Measurements from ENCODE around the gene AADACL4.
"Not testable (repeated sequence)": the region's sequence is repeated elsewhere in the genome, so short reads cannot be mapped to it uniquely, and the experiment has no call there.

Gene AADACL4

GRCh38 chr1:12629511-12629956, 14.4 kb upstream of the AADACL4 start:
- DNase-seq (ENCODE audit: low read depth in 2 of 2), result no peak

DNA sequence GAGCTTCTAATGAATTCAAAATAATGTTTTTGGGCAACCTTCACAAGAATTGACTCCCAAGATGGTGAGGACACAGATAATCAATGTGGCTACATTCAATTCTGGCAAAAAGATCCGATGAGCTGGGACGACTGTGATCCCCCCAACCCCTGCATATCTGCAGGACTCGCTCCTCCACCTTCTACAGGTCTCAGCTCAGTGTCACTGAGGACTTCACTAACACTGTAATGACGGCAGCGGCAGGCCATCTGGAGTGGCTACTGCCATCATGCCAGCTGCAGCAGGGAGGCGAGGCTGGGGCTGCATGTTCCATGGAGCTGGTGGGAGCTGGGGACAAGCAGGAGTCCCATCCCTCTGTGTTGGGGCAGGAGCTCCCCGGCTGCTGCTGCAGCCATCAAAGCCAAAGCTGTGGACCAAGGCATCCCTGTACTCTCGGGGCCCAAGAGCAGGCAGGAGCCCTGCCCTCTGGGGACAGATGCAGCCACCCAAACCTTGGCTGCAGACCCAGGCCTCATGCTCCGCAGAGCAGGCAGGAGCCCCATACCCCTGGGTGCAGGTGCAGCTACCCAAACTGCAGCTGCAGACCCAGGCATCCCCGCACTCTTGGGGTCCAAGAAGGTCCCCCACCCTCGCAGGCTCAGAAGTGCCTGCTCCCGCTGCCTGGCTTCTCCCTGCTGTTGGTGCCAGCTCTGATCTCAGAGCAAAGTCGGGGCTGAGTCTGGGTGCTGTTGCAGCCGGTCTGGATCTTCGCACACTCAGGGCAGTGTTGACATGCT, 13.7 kb upstream of the AADACL4 start:
- no peak for DNase-seq (ENCODE audit: low read depth in 2 of 2)

- no peak for DNase-seq (ENCODE audit: low read depth in 2 of 2)
Observed at GRCh38 chr1:12630946-12631530, 12.8 kb upstream of the AADACL4 start.

DNA sequence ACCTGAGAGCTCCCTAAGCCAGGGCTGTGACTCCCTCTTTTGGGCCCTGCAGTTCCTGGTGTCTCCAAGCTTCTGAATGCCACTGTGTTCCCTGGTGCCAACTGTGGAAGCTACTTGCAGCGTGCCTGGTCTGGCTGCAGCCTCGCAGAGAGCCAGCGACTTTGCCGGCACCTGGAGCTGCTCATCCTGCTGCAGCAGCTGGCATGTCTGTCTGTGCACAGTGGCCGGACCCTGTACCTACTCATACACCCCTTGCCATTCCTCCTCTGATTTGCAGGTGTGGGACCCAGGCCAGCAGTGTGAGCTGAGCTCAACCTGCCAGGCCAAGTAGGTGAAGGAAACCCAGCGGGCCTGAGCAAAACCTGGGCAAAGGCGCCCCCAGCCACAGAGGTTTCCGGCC, 12.3 kb upstream of the AADACL4 start:
- DNase-seq (ENCODE audit: low read depth in 2 of 2), result no peak

- DNase-seq (ENCODE audit: low read depth in 2 of 2), result no peak
Observed at GRCh38 chr1:12634156-12634555, 9.7 kb upstream of the AADACL4 start.

DNA sequence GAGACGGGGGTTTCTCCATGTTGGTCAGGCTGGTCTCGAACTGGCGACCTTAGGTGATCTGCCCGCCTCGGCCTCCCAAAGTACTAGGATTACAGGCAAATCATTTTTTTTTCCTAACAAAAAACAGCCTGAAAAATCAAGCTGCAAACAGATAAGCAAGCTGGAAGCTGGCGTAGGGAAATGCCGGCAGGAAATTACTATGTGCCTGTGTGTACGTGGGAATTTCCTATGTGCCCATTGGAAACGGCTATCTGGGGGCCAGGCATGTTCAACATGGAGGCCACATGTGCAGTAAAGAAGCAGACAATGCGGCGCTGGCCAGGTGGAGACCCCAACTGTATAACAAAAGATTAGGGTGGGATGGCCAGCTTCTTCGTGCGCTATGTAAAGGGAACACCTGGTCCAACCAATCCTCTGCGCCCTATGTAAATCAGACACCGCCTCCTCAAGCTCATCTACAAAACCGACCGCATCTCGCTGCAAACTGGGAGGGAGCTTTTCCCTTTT, 9.1 kb upstream of the AADACL4 start:
- DNase-seq (ENCODE audit: low read depth in 2 of 2), result no peak

GRCh38 chr1:12636098-12636950, 7.6 kb upstream of the AADACL4 start:
- DNase-seq (ENCODE audit: low read depth in 2 of 2), result no peak

DNA sequence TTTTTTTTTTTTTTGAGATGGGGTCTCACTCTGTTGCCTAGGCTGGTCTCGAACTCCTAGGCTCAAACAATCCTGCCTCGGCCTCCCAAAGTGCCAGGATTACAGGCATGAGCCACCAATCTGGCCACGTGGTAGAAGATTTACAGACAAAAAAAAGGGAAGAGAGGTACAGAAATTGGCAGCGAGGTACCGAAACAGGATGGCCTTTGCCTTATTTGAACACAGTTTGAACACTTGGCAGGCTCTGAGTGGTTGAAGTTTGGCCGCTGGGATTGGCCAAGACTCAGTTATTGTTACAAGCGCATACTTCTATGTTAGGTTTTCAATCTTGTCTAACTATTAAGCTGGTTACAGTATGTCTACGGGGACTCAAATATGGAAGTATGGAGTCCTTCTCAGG, 6.2 kb upstream of the AADACL4 start:
- no peak for DNase-seq (ENCODE audit: low read depth in 2 of 2)

DNA sequence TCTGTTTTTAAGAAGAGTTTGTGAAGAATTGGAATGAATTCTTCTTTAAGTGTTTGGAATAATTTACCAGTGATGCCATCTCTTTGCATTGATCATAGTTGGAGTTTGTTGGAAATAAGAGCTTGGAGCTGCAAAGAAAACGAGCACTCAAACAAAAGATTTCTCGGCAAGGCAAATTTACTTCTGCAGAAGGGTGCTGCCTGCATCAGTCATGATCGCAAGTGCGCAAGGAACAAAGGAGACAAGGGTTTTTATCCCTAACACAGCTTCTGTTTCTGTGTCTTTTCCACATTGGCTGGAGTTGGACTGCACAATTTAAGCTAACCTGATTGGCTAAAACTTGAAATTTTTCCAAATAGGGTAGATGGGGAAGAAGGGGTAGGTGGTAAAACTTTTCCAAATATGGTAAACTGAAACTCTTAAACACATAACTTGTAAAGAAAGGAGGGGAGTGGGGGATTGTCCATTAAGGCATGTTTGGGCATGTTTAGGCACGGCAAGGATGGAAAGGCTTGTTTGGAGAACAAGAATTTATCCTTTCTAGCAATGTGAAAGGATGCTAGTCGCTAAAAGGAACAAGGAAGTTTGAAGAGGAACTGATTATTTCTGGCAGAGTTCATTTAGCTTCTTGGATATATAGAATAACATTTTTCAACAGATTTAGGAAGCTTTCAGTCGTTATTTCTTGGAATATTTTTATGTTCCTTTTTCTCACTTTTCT, 3.5 kb upstream of the AADACL4 start:
- DNase-seq (ENCODE audit: low read depth in 2 of 2), result no peak

- no peak for DNase-seq (ENCODE audit: low read depth in 2 of 2)
Observed at GRCh38 chr1:12640958-12641272, 3.0 kb upstream of the AADACL4 start.

- DNase-seq (ENCODE audit: low read depth in 2 of 2), result no peak
Observed at GRCh38 chr1:12643079-12643478, 806 bp upstream of the AADACL4 start.

DNA sequence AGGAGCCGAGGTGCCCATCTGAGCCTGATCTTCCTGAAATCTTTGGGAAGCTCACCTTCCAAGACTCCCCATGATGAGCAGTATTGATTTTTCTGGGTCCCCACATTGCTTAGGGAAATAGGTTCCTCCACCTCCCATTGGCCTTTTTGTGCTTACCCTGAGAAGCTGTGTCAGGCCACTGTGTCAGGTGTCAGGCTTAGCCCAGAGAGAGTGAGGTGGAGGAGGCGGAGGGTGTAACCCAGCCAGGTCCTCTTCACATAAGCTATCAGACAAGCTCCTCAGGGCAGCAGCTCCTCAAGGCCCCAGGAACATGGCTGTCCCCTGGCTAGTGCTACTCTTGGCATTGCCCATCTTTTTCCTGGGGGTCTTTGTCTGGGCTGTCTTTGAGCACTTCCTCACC, 352 bp downstream of the AADACL4 start:
- no peak for DNase-seq (ENCODE audit: low read depth in 2 of 2)

GRCh38 chr1:12644829-12645228, 944 bp downstream of the AADACL4 start:
- no peak for DNase-seq (ENCODE audit: low read depth in 2 of 2)

DNA sequence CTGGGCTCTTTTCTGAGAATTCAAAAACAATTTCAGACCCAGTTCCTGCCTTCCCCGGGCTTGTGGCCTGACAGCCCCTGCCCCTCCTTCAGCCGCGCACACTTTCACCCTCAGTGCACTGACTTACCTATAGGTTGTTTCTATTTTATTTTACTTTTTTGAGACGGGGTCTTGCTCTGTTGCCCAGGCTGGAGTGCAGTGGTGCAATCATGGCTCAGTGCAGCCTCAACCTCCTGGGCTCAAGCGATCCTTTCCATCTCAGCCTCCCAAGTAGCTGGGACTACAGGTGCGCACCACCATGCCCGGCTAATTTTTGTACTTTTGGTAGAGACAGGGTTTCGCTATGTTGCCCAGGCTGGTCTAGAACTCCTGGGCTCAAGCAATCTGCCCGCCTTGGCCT, 1.5 kb downstream of the AADACL4 start:
- DNase-seq (ENCODE audit: low read depth in 2 of 2), result not testable (repeated sequence)

DNA sequence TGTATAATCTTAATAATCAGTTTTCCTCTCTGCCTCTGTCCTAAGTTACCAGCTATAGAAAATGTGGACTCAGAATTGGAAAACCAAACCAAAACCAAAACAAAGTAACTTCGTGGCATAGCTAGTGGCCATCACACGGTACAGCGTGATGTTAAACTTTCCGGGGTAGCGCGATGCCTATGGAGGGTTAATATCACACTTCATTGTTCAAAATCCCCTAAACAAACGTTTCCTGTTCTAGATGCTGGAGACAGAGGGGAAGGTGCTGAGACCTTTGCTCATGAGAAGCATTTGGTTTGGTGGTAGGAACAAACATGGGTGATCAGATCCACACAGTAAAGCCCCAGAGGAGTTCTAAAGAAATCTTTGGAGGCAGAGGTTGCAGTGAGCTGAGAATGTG, 4.9 kb downstream of the AADACL4 start:
- DNase-seq (ENCODE audit: low read depth in 2 of 2), result no peak

- DNase-seq (ENCODE audit: low read depth in 2 of 2), result no peak
Observed at GRCh38 chr1:12649971-12650421, 6.1 kb downstream of the AADACL4 start.

- no peak for DNase-seq (ENCODE audit: low read depth in 2 of 2)
Observed at GRCh38 chr1:12654004-12654567, 10.2 kb downstream of the AADACL4 start.

GRCh38 chr1:12654657-12655056, 10.8 kb downstream of the AADACL4 start:
- no peak for DNase-seq (ENCODE audit: low read depth in 2 of 2)

DNA sequence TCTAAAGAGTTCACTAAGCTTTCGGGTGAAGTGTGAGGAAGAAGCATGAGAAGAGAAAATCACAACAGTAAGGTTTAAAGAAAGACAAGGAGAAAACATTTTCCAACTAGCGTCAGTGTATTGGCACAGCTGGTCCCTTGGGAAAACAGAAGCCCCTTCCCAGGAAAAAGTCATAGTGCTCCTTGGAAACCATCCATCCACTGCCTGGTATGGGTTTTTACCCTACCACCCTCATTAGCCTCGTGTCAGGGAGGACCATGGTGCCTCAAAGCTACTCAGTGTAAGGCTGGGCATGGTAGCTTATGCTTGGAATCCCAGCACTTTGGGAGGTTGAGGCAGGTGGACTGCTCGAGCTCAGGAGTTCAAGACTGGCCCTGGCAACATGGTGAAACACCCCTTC, 12.7 kb downstream of the AADACL4 start:
- DNase-seq (ENCODE audit: low read depth in 2 of 2), result no peak

GRCh38 chr1:12657060-12657884, 13.4 kb downstream of the AADACL4 start:
- no peak for DNase-seq (ENCODE audit: low read depth in 2 of 2)

Measured in stimulated activated CD8-positive, alpha-beta memory T cell treated with anti-CD3 and anti-CD28 coated beads, Interleukin-2, amount 100 ng/mL, for 48 hours (primary cell).